HG03045 (cell line): Measurements from ENCODE around the gene NEK5.

Experiments
- ATAC-seq: cut with Tn5 transposase; IDR thresholded peaks from one replicate; pipeline ENCODE4 v1.9.1; 2021; ENCODE audit warnings: mild to moderate bottlenecking, moderate library complexity; ENCODE audit not compliant: unreplicated experiment

The NEK5 gene

DNA sequence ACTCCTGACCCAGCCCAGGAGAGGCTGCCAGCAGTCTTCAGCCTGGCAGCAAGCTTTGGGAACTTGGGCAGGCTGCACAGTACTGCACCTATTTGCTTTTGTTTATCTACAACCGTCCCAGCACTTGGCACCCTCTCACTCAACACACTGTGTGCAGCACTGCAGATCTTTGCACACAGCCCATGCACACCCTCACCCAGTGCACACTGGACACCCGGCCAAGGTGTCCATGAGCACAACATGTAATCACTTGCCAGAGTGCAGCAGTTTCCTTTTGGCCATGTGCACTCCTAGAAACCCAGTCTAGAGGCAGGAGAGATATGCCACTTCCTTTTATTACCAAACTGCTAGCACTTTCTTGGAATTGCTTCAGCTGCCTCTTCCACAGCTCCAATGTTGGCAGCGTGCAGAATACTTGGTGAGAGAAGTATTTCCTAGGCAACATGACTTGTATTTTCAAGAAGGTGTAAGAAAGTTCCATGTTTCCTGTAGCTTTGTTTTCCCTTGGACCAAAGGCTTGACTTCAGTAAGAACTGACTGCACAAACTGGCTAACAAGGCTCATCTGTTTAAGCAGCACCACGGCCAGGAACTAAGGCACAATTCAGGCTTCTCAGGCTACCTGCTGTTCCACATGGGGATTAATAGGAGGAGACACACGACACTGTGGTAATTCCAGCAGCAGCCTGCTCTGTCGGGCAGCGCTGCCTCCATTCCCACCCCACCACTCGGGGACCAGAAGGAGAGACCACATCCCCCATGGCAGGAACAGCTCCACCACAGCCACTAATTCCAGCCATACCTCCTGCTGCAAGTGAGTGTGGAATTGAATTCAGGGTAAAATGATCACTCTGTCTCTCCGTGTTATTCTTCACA is 133.0 kb downstream of the NEK5 start:
- no peak for ATAC-seq

DNA sequence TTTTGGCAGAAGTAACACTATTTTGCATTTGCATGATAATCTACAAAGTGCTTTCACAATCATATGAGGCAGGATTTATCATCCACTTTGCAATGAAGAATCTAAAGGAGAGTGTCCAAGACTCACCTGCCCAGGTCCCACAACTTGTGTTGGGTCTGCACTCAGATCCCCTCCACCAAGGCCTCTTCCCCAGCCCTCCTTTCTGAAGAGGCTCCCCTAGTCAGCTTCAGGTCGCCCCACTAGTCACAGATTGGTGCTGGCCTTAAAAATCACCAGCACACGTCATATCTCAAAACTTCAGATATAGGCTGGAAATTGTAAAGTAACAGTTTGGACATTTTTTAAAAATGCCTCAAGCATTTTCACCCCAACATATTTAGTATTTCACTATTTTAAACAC is 135.2 kb downstream of the NEK5 start:
- ATAC-seq, result no peak

DNA sequence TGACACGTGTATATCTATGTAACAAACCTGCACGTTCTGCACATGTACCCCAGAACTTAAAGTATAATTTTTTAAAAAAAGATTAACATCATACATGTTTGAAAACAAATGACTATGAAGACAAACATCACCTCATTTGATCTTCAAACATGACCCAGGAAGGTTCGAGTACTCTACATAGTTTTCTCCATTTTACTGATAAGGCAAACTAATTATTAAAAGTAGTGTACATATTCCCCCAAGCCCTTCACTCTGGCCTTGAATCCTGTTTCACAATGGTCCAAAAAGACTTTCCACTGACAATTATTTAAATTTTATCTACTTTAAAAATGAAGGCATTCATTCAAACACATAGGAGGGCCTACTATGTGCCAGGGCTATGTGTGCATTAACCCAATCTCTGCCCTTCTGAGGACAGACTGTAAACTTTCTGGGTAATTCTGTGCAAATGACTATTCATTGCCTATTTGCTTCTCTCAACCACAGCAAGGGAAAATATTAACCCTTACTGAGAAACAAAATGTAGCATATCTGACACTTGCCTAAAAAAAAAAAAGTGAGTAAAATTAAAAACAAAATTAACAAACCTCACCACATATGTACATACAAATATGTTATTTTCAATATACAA is 139.8 kb downstream of the NEK5 start:
- ATAC-seq, result no peak
